ENCODE measurements around the gene CD96.
"Not testable (repeated sequence)": the region's sequence is repeated elsewhere in the genome, so short reads cannot be mapped to it uniquely, and the experiment has no call there.

Gene CD96

GRCh38 chr3:111596328-111596727 is 54.3 kb downstream of the CD96 start:
- DNase-seq, result no peak

GRCh38 chr3:111598139-111598538 is 56.1 kb downstream of the CD96 start:
- DNase-seq, result no peak

GRCh38 chr3:111598552-111598951 is 56.6 kb downstream of the CD96 start:
- no peak for DNase-seq

- DNase-seq, result no peak
Measured at GRCh38 chr3:111601810-111602209, 59.8 kb downstream of the CD96 start.

- no peak for DNase-seq
Measured at GRCh38 chr3:111603679-111604078, 61.7 kb downstream of the CD96 start.

- DNase-seq, result no peak
Measured at GRCh38 chr3:111604119-111604518, 62.1 kb downstream of the CD96 start.

GRCh38 chr3:111605018-111605417 is 63.0 kb downstream of the CD96 start:
- DNase-seq, result no peak

GRCh38 chr3:111605493-111605892 is 63.5 kb downstream of the CD96 start:
- DNase-seq, result no peak

GRCh38 chr3:111607240-111607920 is 65.4 kb downstream of the CD96 start:
- DNase-seq, result no peak

- no peak for DNase-seq
Measured at GRCh38 chr3:111608383-111608782, 66.4 kb downstream of the CD96 start.

GRCh38 chr3:111609700-111610099 is 67.7 kb downstream of the CD96 start:
- DNase-seq, result no peak

GRCh38 chr3:111610189-111610588 is 68.2 kb downstream of the CD96 start:
- DNase-seq, result peak; percentile 49

- peak; percentile 41 for DNase-seq
Measured at GRCh38 chr3:111610612-111611054, 68.6 kb downstream of the CD96 start.

GRCh38 chr3:111613294-111613693 is 71.3 kb downstream of the CD96 start:
- DNase-seq, result no peak

- no peak for DNase-seq
Measured at GRCh38 chr3:111615880-111616279, 73.9 kb downstream of the CD96 start.

- DNase-seq, result peak; percentile 75
Measured at GRCh38 chr3:111616417-111617105, 74.6 kb downstream of the CD96 start.

- DNase-seq, result no peak
Measured at GRCh38 chr3:111617406-111617805, 75.4 kb downstream of the CD96 start.

- no peak for DNase-seq
Measured at GRCh38 chr3:111617912-111618601, 76.1 kb downstream of the CD96 start.

GRCh38 chr3:111618945-111619344 is 76.9 kb downstream of the CD96 start:
- DNase-seq, result no peak

GRCh38 chr3:111619833-111620232 is 77.8 kb downstream of the CD96 start:
- DNase-seq, result no peak

GRCh38 chr3:111621535-111621934 is 79.5 kb downstream of the CD96 start:
- DNase-seq, result peak; percentile 54

GRCh38 chr3:111627092-111627491 is 85.1 kb downstream of the CD96 start:
- no peak for DNase-seq

GRCh38 chr3:111629018-111629417 is 87.0 kb downstream of the CD96 start:
- not testable (repeated sequence) for DNase-seq

- DNase-seq, result not testable (repeated sequence)
Measured at GRCh38 chr3:111630638-111631037, 88.6 kb downstream of the CD96 start.
